ENCODE results near the gene ARHGAP24.
"Not testable (repeated sequence)": the region's sequence is repeated elsewhere in the genome, so short reads cannot be mapped to it uniquely, and the experiment has no call there.

The ARHGAP24 gene

DNA sequence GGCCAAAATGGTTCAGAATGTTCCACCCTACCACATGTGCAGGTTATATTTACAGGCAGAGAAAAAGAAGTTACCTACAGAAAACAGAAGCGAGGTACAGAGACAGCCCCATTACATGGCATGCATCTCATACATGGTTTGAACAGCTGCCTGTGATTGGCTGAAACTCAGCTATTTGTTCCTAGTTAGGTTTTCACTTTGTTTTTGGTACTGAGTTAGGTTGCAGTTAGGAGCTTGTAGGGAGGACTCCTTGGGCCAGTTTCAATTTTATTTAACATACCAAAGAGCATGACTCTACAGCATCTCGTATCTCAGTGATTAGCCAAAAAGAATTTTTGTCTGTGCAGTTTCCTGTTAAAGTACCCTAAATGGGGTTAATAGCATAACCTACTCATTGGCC, 492.9 kb downstream of the ARHGAP24 start:
- no peak for DNase-seq
- intact Hi-C loops (cut with DNase I) = loop anchor here (2.0 to 10.0 kb wide), 2 partner anchors 171 to 883 kb away; no protein-coding TSS in a partner anchor

DNA sequence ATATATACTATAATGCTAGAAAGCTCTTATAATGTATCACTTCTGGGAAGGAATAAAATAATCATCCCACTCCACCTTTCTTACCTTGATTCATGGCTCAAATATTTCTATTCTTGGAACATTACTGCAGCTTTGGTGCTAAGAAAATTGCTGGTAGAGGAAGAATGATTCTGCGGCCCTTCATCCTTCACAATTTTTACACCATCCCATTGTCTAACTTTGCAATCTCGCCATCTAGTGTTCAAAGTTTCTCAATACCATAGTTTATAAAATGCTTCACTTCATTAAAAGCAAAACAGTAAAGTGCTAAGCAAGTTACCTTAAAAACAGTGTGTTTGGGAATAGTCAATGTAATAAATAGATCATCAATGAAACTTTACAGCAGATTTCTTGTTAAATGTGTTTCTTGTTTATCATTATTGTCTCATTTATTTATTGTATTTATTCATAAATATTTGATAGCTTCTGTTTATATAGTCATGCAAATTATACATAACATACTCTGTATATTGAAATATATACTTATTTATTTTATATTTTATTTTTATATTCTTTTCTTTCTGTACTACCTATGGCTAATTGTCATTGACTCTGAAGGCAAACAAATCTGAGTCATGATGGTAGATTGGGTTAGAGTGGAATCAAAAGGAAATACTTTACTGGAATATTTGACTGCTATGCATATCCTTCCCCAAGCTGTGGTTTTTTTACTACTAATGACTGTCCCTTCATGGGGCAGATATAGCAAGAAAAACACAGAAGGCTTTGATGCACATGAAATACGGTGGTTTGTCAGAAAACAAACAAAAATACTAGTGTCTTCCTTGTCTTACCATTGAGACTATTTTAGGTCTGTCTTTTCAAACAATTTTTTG, 494.2 kb downstream of the ARHGAP24 start:
- DNase-seq = no peak
- intact Hi-C loops (cut with DNase I) = loop anchor here (2.0 to 10.0 kb wide), 2 partner anchors 172 to 884 kb away; no protein-coding TSS in a partner anchor

DNA sequence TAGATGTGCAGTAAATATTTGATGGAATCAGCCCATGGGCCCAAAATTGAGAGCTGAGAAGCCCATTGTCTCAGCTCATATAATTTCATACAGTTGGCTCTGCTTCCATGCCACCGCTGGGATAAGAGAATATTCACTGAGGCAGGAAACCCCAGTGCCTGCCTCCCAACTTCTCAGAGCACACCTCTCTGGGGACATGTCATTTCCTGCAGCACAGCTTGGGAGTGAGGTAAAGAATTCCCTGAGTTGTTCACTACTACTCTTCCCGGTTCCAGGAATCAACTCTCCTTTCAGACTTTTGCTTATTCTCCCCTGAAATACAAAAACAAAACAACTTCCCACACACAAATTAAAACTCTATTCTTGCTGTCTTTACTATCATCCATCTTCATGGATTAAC, 495.6 kb downstream of the ARHGAP24 start:
- no peak for DNase-seq
- intact Hi-C loops (cut with DNase I) = no loop called here

DNA sequence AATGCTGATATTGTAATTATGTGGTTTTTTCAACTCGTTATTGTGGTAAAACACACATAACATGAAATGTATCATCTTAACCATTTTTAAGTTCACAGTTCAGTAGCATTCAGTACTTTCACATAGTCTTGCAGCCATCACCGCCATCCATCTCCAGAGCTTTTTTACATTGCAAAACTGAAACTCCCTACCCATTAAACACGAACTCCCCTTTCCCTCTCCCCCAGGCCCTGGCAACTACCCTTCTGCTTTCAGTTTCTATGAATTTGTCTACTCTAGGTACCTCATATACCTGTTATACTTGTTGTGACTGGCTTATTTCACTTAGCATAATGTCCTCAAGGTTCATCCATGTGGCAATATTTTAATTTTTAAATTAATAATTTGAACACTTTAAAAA, 504.3 kb downstream of the ARHGAP24 start:
- DNase-seq = no peak
- intact Hi-C loops (cut with DNase I) = no loop called here

DNA sequence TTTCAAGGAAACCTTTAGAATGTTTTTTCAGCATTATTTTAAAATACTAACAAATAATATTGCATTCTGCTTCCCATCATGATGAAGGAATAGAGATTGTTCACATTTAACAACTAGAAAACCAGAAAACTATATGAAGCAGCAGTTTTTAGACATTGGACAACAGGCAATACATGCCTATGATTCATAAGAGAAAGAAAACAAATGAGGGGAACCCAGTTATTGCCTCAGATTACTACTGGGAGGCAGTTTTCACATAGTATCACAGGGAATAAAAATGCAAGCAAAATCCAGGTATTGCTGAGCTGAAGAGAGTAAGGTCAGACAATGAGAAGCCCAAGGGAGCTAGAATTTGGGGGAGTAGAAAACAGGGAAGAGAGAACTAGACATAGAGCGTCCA, 511.3 kb downstream of the ARHGAP24 start:
- DNase-seq = no peak
- intact Hi-C loops (cut with DNase I) = no loop called here

DNA sequence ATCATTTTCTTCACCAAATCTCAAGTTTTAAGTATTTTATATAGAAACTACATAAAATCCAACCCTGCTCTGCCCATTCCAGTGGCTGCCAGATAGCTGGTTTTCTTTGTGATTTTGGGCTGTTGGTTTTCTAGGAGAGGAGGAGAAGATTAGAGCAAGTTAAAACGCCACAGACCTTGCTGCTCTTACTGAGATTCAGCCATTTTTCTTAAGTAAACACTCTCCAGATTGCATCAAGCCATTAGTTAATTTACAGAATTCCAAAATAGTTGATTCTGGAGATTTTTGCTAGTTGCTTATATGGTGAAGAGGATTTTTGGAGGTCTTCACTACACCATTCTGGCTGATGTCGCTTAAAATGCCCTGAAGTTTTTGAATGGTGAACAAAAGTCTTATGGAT, 518.7 kb downstream of the ARHGAP24 start:
- intact Hi-C loops (cut with DNase I) = no loop called here
- DNase-seq = no peak

DNA sequence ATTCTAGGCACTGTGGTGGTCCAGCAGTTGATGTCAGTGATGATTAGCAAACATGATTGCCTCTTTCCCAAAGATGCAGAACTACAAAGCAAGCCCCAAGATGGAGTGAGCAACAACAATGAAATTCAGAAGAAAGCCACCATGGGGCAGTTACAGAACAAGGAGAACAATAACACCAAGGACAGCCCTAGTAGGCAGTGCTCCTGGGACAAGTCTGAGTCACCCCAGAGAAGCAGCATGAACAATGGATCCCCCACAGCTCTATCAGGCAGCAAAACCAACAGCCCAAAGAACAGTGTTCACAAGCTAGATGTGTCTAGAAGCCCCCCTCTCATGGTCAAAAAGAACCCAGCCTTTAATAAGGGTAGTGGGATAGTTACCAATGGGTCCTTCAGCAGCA, 519.6 kb downstream of the ARHGAP24 start:
- intact Hi-C loops (cut with DNase I) = no loop called here
- DNase-seq = no peak

DNA sequence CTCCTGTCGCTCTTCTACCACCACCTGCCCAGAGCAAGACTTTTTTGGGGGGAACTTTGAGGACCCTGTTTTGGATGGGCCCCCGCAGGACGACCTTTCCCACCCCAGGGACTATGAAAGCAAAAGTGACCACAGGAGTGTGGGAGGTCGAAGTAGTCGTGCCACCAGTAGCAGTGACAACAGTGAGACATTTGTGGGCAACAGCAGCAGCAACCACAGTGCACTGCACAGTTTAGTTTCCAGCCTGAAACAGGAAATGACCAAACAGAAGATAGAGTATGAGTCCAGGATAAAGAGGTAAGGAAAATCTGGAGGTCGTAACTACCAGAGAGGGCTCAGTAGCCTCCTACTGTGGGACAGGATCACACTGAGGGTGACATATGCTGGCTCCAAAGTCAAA, 520.4 kb downstream of the ARHGAP24 start:
- DNase-seq = no peak
- intact Hi-C loops (cut with DNase I) = no loop called here

DNA sequence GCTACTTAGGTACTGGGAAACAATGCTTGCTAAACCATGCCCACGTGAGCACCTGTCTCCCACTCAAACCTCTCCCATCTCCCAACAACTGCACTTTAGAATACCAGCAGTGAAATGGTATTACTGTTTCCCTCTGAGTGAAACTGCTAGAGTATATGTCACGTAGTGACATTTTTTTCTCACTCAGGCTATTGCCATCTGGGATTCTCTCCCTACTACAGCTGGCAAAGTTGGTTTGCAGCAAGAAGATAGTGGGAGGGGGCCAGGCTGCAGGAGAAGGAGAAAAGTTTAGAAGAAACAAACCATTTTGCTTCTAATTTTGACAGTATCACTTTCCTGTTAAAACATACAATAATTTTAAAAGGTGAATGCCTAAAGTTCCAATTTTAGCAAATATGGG, 526.6 kb downstream of the ARHGAP24 start:
- intact Hi-C loops (cut with DNase I) = no loop called here
- no peak for DNase-seq

DNA sequence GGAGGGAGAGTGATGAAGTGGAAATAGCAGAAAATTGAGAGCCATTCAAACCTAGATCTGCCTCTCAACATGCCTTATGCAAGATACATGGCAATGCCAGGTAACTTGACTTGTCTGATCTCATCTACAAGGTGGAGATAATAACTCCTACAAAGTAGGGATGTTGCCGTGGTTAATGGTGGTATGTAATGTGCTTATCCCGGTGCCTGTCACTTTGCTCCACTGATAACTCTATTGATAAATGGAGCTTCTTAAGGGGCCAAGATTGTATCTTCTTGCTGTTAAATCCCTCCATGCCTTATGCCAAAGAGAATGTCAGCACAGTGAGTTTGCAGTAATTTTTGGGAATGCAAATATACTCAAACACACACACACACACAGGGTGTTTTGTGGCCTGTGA, 529.1 kb downstream of the ARHGAP24 start:
- DNase-seq = no peak
- intact Hi-C loops (cut with DNase I) = no loop called here

DNA sequence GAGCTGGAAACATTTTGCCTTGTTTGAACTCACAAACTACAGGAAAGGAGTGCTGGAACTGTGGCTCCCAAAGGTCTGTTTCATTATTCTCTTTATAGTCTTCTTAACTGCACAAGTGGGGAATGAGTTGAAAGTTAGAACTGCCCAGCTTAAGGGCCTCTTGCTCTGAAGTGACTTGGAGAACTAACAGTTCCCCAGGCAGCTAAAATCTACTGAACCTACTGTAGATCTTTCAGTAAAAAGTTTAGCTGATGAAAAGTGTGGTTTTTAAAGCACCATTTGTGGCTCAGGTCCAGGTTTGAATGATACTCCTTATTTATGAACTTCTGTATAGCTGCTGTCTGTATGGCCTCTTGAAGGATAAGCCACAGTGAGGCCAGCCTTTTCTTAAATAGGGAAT, 531.1 kb downstream of the ARHGAP24 start:
- DNase-seq = no peak
- intact Hi-C loops (cut with DNase I) = no loop called here

DNA sequence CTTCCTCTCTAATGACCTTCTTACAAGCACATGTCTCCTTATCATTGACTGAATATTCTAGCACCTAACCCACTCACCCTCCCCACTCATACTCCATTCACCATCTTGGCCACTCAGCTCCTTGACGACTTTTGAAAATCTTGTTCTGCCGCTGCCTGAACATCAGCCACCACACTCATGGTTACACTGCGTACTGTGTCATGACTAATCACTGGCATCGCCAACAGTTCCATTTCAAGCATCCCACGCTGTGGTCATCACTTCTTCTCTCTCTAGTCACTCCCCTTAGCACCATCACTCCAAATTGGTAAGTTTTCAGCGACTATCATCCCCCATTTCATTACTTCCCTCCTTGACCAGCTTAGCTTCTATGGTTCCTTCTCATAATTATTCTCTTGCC, 532.1 kb downstream of the ARHGAP24 start:
- intact Hi-C loops (cut with DNase I) = no loop called here
- peak in 3 of 10 donors; percentile 29 to 86 (median 45) for DNase-seq

DNA sequence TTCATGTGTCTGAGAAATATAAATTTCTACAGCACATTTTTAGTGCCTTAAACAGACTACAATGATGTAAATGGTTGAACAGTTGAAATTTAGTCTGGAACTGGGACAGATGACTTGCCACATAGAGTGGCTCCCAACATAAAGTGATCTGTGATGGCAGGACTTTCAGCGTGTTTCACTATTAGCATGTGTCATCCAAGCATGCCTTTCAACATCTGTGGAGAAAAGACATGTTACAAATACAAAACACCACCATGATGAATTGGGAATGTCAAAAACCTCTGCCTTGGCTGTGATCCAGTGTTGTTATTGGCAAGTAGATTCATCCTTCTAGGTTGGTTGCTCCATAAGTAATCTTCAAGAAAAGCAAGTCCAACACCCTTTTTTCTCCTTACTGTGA, 536.2 kb downstream of the ARHGAP24 start:
- intact Hi-C loops (cut with DNase I) = no loop called here
- DNase-seq = no peak

DNA sequence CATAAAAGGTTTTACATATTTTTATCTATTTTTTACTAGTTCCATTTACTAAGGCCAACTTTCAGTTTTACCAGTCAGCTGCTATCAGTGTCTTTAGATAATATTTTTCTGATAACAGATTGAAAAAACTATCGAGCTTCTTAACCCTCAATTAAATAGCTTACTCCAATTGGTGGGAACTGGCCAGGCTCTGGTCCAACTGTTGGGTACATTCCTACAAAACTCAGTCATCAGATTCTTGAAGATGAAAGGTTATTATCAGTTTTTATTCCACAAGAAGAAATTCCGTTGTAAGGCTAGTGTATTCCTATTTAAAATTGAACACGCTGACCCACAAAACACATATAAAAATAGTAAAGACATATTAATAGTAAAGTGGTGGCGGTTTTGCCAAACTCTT, 538.7 kb downstream of the ARHGAP24 start:
- intact Hi-C loops (cut with DNase I) = no loop called here
- DNase-seq = no peak

DNA sequence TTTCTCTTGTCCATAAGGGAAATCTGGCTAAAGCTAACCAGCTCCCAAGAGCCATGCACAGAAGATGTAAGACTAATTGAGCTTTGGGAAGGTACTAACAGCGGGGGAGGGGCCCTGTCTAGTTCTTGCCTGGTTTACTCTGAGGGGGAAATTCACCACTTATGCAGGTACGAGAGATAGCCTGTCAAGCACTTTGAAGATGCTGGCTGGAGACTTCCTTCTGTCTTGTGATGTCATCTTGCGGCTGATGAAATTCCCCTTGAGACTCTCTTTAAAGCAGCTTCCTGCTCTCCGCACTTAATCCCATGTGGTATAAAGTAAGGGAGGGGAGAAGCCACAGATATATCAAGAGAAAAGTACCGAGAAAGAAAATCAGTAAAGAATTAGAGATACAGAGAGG, 539.6 kb downstream of the ARHGAP24 start:
- intact Hi-C loops (cut with DNase I) = no loop called here
- no peak for DNase-seq

DNA sequence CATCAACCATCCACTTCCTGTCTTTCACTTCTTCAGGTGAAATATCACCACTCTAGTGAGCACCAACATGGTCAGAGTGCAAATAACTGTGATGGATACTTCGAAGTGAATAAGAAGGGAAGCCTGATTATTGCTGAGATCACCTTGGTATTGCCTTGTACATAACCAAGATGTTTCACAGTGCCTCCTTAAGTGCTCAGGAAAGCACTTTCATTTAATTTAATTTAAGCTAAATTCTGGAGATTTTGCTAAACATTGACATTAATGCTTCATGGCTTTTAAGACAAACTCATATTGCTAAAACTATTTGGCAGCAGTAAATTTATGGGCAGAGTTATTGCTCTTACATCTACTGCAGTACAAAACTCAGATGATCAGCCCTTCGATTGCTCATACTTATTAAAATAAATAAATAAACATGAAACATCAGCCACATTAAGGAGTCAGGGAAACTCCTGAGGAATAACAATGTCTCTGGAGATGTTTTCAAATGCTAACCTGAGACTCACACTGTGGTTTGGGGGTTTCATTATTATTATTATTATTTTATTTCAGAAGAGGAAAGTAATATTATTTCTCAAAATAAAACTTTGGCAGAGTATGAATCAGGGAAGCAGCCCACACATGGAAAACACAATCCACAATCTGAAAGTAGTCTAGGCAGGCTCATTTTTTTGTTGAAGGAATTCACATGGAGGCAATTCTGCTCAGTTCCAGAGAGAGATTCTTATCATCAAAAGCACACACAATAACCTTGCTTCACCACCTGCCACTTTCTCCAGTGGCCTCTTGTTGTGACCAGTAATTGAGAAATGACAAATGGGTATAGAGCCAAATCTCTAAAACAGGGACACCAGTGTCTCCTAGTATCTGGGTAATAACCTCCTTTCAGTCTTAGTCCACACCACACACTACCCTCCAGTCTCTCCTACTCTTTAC, 540.7 kb downstream of the ARHGAP24 start:
- no peak for DNase-seq
- intact Hi-C loops (cut with DNase I) = no loop called here

DNA sequence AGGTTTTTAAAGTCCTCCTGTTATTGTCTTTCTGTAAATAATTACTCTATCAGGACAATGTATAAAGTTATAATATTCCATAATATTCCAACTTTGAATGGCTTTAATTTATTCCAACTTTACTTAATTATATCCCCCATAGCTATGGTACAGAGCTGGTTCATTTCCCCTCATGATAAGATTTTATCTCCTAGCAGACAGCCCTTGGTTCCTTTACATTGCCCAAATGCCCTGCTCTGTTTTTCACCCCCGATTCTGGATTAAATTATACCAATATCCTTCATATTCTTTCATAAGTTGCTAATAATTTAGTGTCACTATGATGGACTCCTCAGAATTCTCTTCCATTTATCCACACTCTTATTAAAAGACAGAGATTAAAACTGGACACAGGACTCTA, 544.4 kb downstream of the ARHGAP24 start:
- no peak for DNase-seq
- intact Hi-C loops (cut with DNase I) = no loop called here

DNA sequence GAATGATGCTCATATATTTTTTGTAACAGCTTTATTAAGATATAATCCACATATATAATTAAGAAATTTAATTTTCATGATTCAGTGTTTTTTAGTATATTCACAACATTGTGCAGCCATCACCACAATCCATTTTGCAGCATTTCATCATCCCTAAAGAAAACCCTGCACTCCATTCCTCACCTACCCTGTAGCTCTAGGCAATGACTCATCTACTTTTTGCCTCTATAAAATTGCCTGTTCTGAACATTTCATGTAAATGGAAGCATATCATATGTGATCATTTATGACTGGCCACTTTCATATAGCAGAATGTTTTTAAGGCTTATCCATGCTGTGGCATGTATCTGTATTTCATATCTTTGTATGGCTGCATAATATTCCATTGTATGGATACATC, 545.0 kb downstream of the ARHGAP24 start:
- intact Hi-C loops (cut with DNase I) = no loop called here
- DNase-seq = no peak

DNA sequence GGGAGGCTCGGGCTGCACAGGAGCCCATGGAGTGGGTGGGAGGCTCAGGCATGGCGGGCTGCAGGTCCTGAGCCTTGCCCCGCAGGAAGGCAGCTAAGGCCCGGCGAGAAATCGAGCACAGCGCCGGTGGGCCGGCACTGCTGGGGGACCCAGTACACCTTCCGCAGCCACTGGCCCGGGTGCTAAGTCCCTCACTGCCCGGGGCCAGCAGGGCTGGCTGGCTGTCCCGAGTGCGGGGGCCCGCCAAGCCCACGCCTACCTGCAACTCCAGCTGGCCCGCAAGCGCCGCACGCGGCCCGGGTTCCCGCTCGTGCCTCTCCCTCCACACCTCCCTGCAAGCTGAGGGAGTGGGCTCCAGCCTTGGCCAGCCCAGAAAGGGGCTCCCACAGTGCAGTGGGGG, 546.7 kb downstream of the ARHGAP24 start:
- intact Hi-C loops (cut with DNase I) = not testable (repeated sequence)
- peak in 2 of 10 donors; percentile 55 to 84 for DNase-seq

DNA sequence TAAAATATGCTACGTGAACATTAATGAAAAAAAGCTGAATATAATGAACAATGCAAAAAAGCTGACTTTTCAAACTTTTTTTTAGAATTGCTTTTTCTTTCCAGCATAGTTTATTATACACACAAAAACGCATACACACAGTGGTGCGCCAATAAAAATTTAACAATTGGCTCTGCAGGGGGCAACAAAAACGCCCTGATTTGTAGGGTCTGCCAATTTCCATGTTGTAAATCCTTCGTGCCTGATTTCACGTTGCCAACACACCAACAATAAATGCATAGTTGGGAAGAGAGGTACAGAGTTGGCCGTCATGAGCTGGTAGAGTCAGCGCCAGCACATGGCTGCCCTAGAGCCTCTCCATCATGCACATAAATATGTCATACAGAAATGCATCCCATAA, 551.8 kb downstream of the ARHGAP24 start:
- intact Hi-C loops (cut with DNase I) = no loop called here
- no peak for DNase-seq

DNA sequence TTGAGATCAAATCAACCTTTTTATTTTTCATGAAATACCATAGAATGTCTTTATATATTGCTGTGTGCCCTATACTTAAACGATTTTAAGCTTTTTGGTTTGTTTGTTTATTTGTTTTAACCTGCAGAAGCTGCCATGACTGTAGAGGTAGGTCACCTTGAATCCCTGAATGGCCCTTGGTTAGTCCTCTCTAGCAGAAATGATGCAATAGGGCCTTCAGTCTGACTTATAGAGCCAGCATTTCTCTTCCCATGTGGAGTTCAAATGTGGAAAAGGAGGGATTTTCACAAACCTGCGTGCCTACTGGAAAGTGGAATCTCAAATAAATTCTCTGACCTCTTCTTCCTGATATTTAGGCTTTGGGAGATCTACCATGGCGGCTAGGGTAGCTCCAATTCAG, 557.0 kb downstream of the ARHGAP24 start:
- intact Hi-C loops (cut with DNase I) = no loop called here
- DNase-seq = no peak
